Stomach (tissue), 4 donors: ENCODE results near the gene OR6K2.

ENCODE experiments used
- POLR2AphosphoS5 ChIP-seq, 3 donors: sonication (generic); formaldehyde crosslinking; IDR thresholded peaks; one replicate each; pipeline ENCODE4 v1.6.1; 2016; ENCODE audit warnings: antibody characterized with exemption in 3 of 3
- TF ChIP-seq, protein P1 (sequence below), 7 experiments: fragments of 450-650 bp in 4 of 7; fragments of 200-600 bp in 3 of 7; sonication (generic) in 3 of 7; IDR thresholded peaks; one replicate each; pipeline ENCODE4 v1.5.1; 2016 to 2019; ENCODE audit warnings: antibody characterized with exemption in 7 of 7, control low read depth in 2 of 7, mild to moderate bottlenecking in 1 of 7

GRCh38 chr1:158714754-158715153 is 14.3 kb upstream of the OR6K2 start:
- TF ChIP-seq, protein P1, sequence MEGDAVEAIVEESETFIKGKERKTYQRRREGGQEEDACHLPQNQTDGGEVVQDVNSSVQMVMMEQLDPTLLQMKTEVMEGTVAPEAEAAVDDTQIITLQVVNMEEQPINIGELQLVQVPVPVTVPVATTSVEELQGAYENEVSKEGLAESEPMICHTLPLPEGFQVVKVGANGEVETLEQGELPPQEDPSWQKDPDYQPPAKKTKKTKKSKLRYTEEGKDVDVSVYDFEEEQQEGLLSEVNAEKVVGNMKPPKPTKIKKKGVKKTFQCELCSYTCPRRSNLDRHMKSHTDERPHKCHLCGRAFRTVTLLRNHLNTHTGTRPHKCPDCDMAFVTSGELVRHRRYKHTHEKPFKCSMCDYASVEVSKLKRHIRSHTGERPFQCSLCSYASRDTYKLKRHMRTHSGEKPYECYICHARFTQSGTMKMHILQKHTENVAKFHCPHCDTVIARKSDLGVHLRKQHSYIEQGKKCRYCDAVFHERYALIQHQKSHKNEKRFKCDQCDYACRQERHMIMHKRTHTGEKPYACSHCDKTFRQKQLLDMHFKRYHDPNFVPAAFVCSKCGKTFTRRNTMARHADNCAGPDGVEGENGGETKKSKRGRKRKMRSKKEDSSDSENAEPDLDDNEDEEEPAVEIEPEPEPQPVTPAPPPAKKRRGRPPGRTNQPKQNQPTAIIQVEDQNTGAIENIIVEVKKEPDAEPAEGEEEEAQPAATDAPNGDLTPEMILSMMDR (IDR thresholded peaks at IDR 0.05): no peak
- no peak for TF ChIP-seq POLR2AphosphoS5 (IDR thresholded peaks at IDR 0.05)
